Esophagus (tissue), 2 donors: ENCODE measurements around the gene ST7. TPM values are rescaled to one million over a fixed set of nuclear protein-coding genes. Genes with fewer than 3 reads are reported as not detected.

Experiments
- H3K27ac ChIP-seq, 2 donors: one replicate each; pipeline ENCODE4 v1.5.1; 2013; ENCODE audit warnings: low read depth in 2 of 2, mild to moderate bottlenecking in 2 of 2, inconsistent platforms in 1 of 2, low read length in 1 of 2, moderate library complexity in 1 of 2
- H3K27me3 ChIP-seq, 2 donors: one replicate each; pipeline ENCODE4 v1.6.1; 2013; ENCODE audit warnings: low read length in 2 of 2, control low read depth in 1 of 2, mild to moderate bottlenecking in 1 of 2; ENCODE audit not compliant: insufficient read depth in 2 of 2, control insufficient read depth in 1 of 2
- H3K36me3 ChIP-seq, 2 donors: one replicate each; pipeline ENCODE4 v1.6.1; 2013; ENCODE audit warnings: low read length in 1 of 2; ENCODE audit not compliant: control insufficient read depth in 2 of 2, insufficient read depth in 2 of 2
- H3K4me1 ChIP-seq, 2 donors: one replicate each; pipeline ENCODE4 v1.6.1; 2013; ENCODE audit warnings: low read length in 1 of 2; ENCODE audit not compliant: control insufficient read depth in 2 of 2, insufficient read depth in 2 of 2
- H3K4me3 ChIP-seq, 2 donors: one replicate each; pipeline ENCODE4 v1.5.1; 2013; ENCODE audit warnings: low read length in 2 of 2, mild to moderate bottlenecking in 2 of 2, low read depth in 1 of 2, moderate library complexity in 1 of 2
- H3K9me3 ChIP-seq, 2 donors: one replicate each; pipeline ENCODE4 v1.6.1; 2013; ENCODE audit warnings: mild to moderate bottlenecking in 2 of 2, low read depth in 1 of 2, low read length in 1 of 2, moderate library complexity in 1 of 2; ENCODE audit not compliant: control insufficient read depth in 2 of 2, insufficient read depth in 1 of 2
- WGBS, 2 donors: extraction: QIAGEN DNeasy Blood & Tissue Kit; methylation state at CpG; one replicate each; pipeline ENCODE4 v1.1.7; 2013; 5-methylcytosine and 5-hydroxymethylcytosine counted together
- polyA plus RNA-seq, 2 donors: library from polyadenylated mRNA; stranded (reverse); fragments of 200-250 nt; gene quantifications; one replicate each; pipeline ENCODE4 v1.2.3, GENCODE V29; 2013
- donor health status: healthy with polysubstance abuse.
- donor health status: Bipolar disorder and iron deficiency.

Gene ST7
- polyA plus RNA-seq, 2 donors: 4.3 to 7.4 TPM

DNA sequence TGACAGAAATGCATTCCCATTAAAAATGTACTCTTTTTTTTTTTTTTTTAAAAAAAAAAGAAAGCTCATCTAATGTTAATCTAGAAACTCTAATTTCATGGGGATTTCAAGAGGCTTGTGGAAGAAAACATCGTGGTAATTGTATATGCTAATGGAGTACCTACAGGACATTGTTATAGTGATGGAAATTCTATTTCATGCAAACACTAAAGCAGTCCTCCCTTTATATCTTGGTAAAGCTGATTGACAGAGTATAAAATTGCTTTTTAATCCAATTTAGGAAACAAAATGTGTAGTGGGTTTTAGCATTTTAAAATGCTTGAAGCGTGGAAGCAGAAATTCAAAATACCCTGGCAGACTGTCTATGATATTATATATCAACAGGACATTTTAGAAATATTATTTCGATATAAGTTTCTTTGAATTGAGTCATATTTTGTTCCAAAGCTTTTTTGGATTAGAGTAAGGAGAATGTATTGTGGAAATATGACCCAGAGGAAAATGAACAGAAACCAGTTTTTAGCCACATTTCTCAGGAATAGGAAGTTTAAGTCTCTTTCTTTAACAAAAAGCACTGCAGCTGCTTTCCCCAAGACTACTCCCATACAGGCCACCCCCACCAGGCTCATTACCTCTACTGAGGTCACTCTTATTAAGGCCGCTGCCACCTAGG is 247.6 kb downstream of the ST7 start:
- 87 to 92% methylated on average over 4 of the region's 4 CpGs for WGBS, 2 donors
- Histone ChIP-seq H3K9me3 (no peaks in the 10 kb centered on the region), H3K4me1 (no peaks in the 10 kb centered on the region), H3K27me3 (no peaks in the 10 kb centered on the region), H3K4me3 (no peak overlapping the region), H3K36me3 (peaks cover 0 to 2% of the 10 kb centered on the region in 2 donors), H3K27ac (no peak overlapping the region)

DNA sequence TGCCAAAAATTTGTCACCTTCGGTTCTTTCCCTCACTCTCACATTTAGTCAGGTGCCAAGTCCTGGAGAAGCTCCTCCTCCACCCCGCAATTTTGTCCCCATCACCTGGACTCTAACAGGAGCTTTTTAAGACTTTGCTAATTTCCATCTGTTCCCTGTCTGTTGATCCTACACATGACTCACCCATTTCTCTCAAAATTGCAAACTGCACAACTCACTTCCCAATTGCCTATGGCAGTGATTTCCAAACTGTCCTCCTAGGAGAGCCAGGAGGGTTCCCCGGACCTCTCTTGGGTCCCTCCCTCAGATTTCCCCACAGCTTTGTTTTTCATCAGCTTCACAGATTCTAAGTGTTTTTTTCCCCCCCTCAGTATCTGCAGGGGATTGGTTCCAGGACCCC is 249.2 kb downstream of the ST7 start:
- Histone ChIP-seq H3K27ac (no peak overlapping the region), H3K27me3 (no peaks in the 10 kb centered on the region), H3K9me3 (no peaks in the 10 kb centered on the region), H3K36me3 (peaks cover 0 to 2% of the 10 kb centered on the region in 2 donors), H3K4me1 (no peaks in the 10 kb centered on the region), H3K4me3 (no peak overlapping the region)
- WGBS, 2 donors: 64 to 73% methylated on average over 3 of the region's 3 CpGs

DNA sequence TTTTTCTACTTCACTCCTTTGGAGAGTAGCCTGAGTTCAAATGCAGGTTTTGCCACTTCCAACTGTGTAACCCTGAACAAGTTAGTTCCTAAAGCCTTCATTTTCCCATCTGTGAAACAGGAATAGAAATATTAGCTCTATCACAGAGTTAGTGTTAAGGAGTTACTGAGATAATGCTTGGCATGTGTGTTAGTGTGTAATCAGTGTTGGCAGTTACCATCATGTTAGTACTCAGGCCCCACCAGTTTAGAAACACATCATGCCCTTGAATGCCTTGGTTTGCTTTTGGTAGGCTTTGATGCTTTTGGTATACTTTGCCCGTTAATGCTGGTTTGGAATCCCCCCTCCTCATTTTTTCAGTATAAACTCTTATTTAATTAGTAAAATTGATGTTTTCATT is 249.9 kb downstream of the ST7 start:
- Histone ChIP-seq H3K4me1 (no peaks in the 10 kb centered on the region), H3K9me3 (no peaks in the 10 kb centered on the region), H3K27ac (no peak overlapping the region), H3K36me3 (peaks cover 0 to 2% of the 10 kb centered on the region in 2 donors), H3K27me3 (no peaks in the 10 kb centered on the region), H3K4me3 (no peak overlapping the region)
- WGBS, 2 donors: 95 to 100% methylated on average over 1 of the region's 1 CpG

DNA sequence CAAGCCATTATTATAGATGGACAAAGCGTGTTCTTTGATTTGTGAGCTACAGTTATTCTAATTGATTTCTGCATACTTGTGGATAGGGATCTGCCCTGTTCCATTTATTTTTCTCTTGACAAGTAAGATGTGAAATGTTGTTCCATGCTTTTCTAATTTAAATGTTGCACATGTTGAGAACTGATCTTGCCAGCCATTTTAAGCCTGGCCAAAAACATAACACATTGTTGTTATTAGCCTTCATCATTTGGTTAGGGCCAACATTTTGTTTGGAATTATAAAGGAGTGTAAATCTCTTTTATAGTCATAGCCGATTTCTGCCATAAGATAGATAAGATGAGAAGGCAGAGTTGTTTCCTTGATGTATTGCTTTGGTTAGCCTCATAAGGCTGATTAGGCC is 252.6 kb downstream of the ST7 start:
- Histone ChIP-seq H3K9me3 (no peaks in the 10 kb centered on the region), H3K27ac (no peak overlapping the region), H3K4me3 (no peak overlapping the region), H3K4me1 (no peaks in the 10 kb centered on the region), H3K36me3 (peaks cover 2 to 4% of the 10 kb centered on the region in 2 donors), H3K27me3 (no peaks in the 10 kb centered on the region)
- WGBS, 2 donors: 78 to 82% methylated on average over 2 of the region's 2 CpGs

DNA sequence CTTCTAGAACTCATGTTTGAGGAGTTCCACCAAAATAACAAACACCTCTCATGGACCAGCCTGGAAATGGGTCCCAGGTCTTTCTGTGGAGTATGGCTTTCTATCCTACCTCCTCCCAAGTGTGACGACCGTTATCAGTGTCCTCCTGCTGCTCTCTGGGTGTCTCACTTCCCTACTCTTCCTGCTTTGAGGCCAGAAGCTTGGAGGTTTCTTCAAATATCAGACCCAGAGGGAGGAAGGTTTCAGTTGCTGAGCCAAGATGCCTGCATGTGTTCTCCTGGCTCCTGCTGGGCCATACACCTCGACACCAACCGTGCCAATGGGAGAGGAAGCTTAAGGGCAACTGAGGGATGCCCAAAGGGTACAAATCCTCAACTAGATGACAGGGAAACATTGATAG is 255.0 kb downstream of the ST7 start:
- no peaks in the 10 kb centered on the region for H3K9me3 ChIP-seq
- WGBS, 2 donors: 91 to 92% methylated on average over 4 of the region's 4 CpGs
- H3K27ac ChIP-seq: no peak overlapping the region
- H3K4me3 ChIP-seq: no peak overlapping the region
- H3K27me3 ChIP-seq: no peaks in the 10 kb centered on the region
- H3K36me3 ChIP-seq: peaks cover 2 to 4% of the 10 kb centered on the region in 2 donors
- no peaks in the 10 kb centered on the region for H3K4me1 ChIP-seq

DNA sequence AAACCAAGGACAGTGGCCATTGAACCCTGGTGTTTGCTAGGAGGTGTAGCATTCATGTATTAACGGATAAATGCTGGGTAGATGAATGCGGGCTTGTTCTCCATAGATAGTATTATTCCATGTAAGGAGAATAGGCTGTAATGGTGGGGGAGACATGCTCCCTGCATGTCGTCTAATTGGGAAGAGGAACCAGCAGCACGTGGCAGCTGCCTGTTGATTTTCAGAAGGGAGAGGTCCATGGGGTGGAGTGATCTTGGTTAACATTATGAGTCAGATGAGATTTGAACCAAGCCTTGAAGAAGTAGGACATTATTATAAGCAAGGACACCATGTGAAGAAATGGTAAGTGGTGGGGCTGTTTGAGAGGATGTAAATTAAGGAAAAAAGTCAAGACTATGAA is 257.1 kb downstream of the ST7 start:
- H3K4me3 ChIP-seq: no peak overlapping the region
- no peaks in the 10 kb centered on the region for H3K9me3 ChIP-seq
- WGBS, 2 donors: 92 to 96% methylated on average over 4 of the region's 4 CpGs
- no peak overlapping the region for H3K27ac ChIP-seq
- no peaks in the 10 kb centered on the region for H3K4me1 ChIP-seq
- H3K36me3 ChIP-seq: peaks cover 2 to 4% of the 10 kb centered on the region in 2 donors
- H3K27me3 ChIP-seq: no peaks in the 10 kb centered on the region

DNA sequence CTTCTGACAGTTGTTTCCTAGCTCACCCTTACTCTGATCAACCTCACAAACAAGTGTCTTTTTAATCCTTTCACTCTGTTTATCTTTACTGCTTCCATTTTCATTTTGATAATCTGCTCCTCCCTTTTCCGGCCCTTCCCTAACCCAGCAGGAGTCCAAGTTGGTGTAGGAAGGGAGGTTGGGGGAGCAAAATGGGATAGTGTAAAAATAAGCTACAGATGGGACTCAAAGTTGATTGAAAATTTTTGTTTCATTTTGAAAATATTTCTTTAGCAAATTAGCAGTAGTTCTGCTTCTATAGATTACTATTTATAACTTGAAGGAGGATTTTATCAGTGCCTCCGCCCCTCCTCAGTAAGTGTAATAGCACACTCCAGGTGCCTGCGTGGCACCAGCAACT is 257.6 kb downstream of the ST7 start:
- H3K27me3 ChIP-seq: no peaks in the 10 kb centered on the region
- WGBS, 2 donors: 90 to 95% methylated on average over 3 of the region's 3 CpGs
- no peak overlapping the region for H3K4me3 ChIP-seq
- peaks cover 2 to 4% of the 10 kb centered on the region in 2 donors for H3K36me3 ChIP-seq
- H3K27ac ChIP-seq: no peak overlapping the region
- no peaks in the 10 kb centered on the region for H3K4me1 ChIP-seq
- H3K9me3 ChIP-seq: no peaks in the 10 kb centered on the region

DNA sequence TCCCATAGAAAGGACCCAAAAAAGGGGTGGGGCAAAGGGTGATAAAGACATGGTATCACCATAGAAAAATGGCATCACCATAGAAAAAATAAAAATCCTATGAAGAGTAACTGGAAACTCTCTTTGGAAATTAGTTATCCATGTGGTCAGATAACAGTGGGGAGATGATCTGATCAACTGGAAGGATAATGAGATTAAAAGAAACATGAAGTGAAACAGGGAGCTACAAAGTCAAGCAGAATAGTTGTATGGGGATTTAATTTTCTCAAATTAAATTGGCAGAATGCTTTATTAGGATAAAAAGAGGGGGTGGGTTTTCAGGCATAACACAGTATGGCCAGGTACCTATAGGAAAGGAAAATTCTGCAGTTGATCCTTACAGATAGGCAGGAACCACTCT is 258.3 kb downstream of the ST7 start:
- Histone ChIP-seq H3K4me3 (no peak overlapping the region), H3K27me3 (no peaks in the 10 kb centered on the region), H3K36me3 (peaks cover 2 to 4% of the 10 kb centered on the region in 2 donors), H3K27ac (no peak overlapping the region), H3K4me1 (no peaks in the 10 kb centered on the region), H3K9me3 (no peaks in the 10 kb centered on the region)

DNA sequence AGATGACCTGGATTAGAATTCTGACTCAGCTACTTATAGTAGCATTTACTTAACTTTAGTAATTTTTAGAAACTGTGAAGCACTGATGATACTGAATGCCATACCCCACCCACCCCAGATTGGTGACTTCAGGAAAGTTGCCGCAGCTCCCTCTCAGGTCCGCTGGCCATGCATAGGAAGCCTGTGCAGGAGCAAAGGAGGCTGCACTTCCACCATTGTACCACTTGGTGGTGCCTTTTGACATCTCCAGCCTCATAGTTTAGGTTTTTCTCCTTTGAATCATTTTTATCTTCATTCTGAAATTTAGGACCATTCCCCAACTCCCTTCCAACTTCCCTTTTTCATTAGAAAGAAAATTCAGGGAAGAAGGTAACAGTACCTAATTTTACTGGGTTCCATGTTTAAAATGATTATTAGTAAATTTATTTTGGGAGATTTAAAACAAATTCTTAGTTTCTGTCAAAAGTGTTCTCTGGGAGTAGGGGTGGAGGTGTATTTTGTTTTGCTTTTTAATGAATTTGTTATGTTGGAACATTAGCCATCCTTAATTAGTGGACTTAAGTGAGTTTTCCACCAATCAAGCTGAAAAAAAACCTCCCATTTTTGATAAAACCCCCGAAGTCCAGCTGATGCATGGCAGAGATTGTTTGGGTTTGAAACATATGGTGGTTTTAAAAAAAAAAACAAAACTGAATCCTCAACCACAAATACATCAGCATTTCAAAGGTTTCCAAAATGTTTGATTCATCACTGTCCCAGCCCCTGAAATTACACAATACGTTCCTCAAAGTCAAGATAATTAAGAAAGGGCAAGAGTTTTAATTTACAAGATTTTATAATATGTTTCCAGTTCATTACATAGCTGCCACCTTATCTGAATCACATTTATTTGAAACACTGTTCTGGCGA is 259.9 kb downstream of the ST7 start:
- Histone ChIP-seq H3K27me3 (no peaks in the 10 kb centered on the region), H3K9me3 (no peaks in the 10 kb centered on the region), H3K36me3 (peaks cover 2 to 4% of the 10 kb centered on the region in 2 donors), H3K4me3 (no peak overlapping the region), H3K4me1 (no peaks in the 10 kb centered on the region), H3K27ac (no peak overlapping the region)
- 67 to 72% methylated on average over 5 of the region's 5 CpGs for WGBS, 2 donors
